Smooth muscle cell (in vitro differentiated cells): ENCODE data around the gene ANGPTL2. TPM values are rescaled to one million over a fixed set of nuclear protein-coding genes. Genes with fewer than 3 reads are reported as not detected.

Experiments
- DNase-seq: peaks from one replicate; lab custom pipeline; 2025; ENCODE audit not compliant: unreplicated experiment; lab: John Stamatoyannopoulos, UW
- H2AFZ ChIP-seq: fragments of 200-600 bp; sonication (generic); 2 replicates; pipeline ENCODE4 v1.6.0; 2016; ENCODE audit warnings: antibody characterized with exemption, low read depth, mild to moderate bottlenecking
- H3F3A ChIP-seq: fragments of 200-600 bp; sonication (generic); 2 replicates; pipeline ENCODE4 v1.6.0; 2017; ENCODE audit warnings: antibody characterized with exemption, low read depth
- H3K27ac ChIP-seq: fragments of 200-600 bp; sonication (generic); 2 replicates; pipeline ENCODE4 v1.5.1; 2016; ENCODE audit warnings: low read depth, mild to moderate bottlenecking
- H3K27me3 ChIP-seq: fragments of 200-600 bp; sonication (generic); 2 replicates; pipeline ENCODE4 v1.6.1; 2016; ENCODE audit warnings: low read depth, mild to moderate bottlenecking
- H3K36me3 ChIP-seq: fragments of 200-600 bp; sonication (generic); 2 replicates; pipeline ENCODE4 v1.5.1; 2016; ENCODE audit warnings: low read depth
- H3K4me1 ChIP-seq: fragments of 200-600 bp; sonication (generic); 2 replicates; pipeline ENCODE4 v1.5.1; 2016; ENCODE audit warnings: low read depth
- H3K4me2 ChIP-seq: fragments of 200-600 bp; sonication (generic); 2 replicates; pipeline ENCODE4 v1.6.0; 2016; ENCODE audit warnings: mild to moderate bottlenecking
- H3K4me3 ChIP-seq: fragments of 200-600 bp; sonication (generic); 2 replicates; pipeline ENCODE4 v1.5.1; 2016; ENCODE audit warnings: mild to moderate bottlenecking
- H3K79me2 ChIP-seq: fragments of 200-600 bp; sonication (generic); 2 replicates; pipeline ENCODE4 v1.6.0; 2016; ENCODE audit warnings: low read depth, mild to moderate bottlenecking
- H3K9ac ChIP-seq: fragments of 200-600 bp; sonication (generic); 2 replicates; pipeline ENCODE4 v1.6.0; 2016; ENCODE audit warnings: low read depth
- H3K9me3 ChIP-seq: fragments of 200-600 bp; sonication (generic); replicated peaks from 2 replicates; pipeline ENCODE4 v1.5.1; 2016; ENCODE audit warnings: low read depth
- H4K20me1 ChIP-seq: fragments of 200-600 bp; sonication (generic); 2 replicates; pipeline ENCODE4 v1.6.0; 2016; ENCODE audit warnings: low read depth
- WGBS: methylation state at CpG from one replicate; pipeline ENCODE4 v1.1.7; 2016; ENCODE audit warnings: low lambda C conversion rate; 5-methylcytosine and 5-hydroxymethylcytosine counted together
- polyA plus RNA-seq: library from polyadenylated mRNA; unstranded; fragments of >200 nt; fragmentation: Nextera tagmentation; extraction: Ambion mirVana; gene quantifications from 2 replicates; pipeline ENCODE4 v1.2.1, GENCODE V29; 2016
- total RNA-seq: library from RNA; depleted of rRNA; stranded (reverse); fragments of >200 nt; gene quantifications from 2 replicates; pipeline ENCODE4 v1.2.3, GENCODE V29; 2014
- TF ChIP-seq, protein P1 (sequence below): fragments of 200-600 bp; sonication (generic); IDR thresholded peaks from 2 replicates; pipeline ENCODE4 v1.5.1; 2017; ENCODE audit warnings: borderline replicate concordance, mild to moderate bottlenecking, antibody characterized with exemption; ENCODE audit not compliant: insufficient read depth, poor library complexity, severe bottlenecking

ANGPTL2 gene
- total and polyA plus RNA-seq, 2 experiments from 2014 or later: 16.1 to 18.7 TPM

DNA sequence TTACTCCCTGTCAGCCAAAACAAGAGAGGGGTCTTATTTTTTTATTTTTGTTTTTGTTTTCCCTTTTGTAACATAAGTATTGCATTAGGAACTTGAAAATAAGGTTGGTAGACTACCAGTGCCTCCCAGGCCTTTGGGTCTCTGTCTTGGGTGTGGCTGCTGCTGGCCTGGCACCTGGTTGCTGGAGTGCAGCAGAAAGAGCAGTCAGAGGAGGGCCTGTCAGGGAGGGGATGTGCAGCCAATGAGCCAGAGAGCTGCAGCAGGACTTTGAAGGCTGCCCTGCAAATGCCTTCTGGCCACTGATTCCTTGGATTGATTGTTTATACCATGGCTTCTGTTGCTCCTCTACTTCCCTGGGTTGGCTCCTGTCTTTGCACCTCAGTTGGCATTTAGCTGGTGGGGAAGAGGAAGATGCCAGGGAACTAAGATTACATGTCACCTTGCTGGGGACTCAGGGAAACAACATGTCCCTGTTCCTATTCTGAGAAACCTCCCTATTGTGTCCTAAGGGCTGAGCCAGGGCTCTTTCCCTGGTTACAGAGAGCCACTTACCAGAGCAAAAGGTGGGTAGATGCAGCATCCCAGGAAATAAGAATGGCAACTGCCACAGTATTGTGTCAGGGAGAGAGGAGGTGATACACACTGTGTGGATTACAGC is 66.6 kb downstream of the ANGPTL2 start:
- no peaks in the 10 kb centered on the region for H3K36me3 ChIP-seq
- H3K9me3 ChIP-seq: no peaks in the 10 kb centered on the region
- H3K27me3 ChIP-seq: no peaks in the 10 kb centered on the region
- H3K9ac ChIP-seq: no peak overlapping the region
- no peaks in the 10 kb centered on the region for H4K20me1 ChIP-seq
- H3K27ac ChIP-seq: no peak overlapping the region
- no peak for DNase-seq
- H3F3A ChIP-seq: peaks cover 5% of the 10 kb centered on the region
- H3K4me1 ChIP-seq: no peaks in the 10 kb centered on the region
- no peak overlapping the region for H2AFZ ChIP-seq
- TF ChIP-seq, protein P1, sequence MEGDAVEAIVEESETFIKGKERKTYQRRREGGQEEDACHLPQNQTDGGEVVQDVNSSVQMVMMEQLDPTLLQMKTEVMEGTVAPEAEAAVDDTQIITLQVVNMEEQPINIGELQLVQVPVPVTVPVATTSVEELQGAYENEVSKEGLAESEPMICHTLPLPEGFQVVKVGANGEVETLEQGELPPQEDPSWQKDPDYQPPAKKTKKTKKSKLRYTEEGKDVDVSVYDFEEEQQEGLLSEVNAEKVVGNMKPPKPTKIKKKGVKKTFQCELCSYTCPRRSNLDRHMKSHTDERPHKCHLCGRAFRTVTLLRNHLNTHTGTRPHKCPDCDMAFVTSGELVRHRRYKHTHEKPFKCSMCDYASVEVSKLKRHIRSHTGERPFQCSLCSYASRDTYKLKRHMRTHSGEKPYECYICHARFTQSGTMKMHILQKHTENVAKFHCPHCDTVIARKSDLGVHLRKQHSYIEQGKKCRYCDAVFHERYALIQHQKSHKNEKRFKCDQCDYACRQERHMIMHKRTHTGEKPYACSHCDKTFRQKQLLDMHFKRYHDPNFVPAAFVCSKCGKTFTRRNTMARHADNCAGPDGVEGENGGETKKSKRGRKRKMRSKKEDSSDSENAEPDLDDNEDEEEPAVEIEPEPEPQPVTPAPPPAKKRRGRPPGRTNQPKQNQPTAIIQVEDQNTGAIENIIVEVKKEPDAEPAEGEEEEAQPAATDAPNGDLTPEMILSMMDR: no peak
- no peaks in the 10 kb centered on the region for H3K79me2 ChIP-seq
- no peak overlapping the region for H3K4me2 ChIP-seq
- no peak overlapping the region for H3K4me3 ChIP-seq

DNA sequence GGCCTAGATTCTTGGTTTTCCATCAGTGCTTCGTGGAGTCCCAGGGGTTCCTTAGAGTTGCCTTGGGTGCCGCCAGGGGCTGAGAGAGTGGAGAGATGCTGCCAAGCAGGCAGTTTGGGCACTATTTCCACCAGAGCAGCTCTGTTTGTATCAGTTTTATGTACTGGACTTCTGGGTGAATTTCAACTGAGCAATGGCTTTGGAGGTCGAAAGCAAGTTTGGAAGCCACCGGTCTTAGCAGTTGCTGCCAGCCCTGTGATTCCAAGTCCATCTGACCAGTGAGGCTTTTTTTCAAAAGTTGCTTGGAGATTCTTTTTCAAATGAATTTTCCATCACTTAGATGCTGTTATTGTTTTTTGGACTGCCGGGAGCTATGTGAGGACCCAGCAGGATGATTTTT is 68.5 kb downstream of the ANGPTL2 start:
- Histone ChIP-seq H3K36me3 (no peaks in the 10 kb centered on the region), H3K4me1 (no peaks in the 10 kb centered on the region), H3K4me2 (no peak overlapping the region), H3K4me3 (no peak overlapping the region), H3F3A (peaks cover 5% of the 10 kb centered on the region), H3K79me2 (no peaks in the 10 kb centered on the region), H2AFZ (no peak overlapping the region), H3K27ac (no peak overlapping the region), H3K9ac (no peak overlapping the region), H3K9me3 (no peaks in the 10 kb centered on the region), H4K20me1 (no peaks in the 10 kb centered on the region), H3K27me3 (no peaks in the 10 kb centered on the region)
- 90% methylated on average over 5 of the region's 5 CpGs for WGBS
- no peak for DNase-seq
- TF ChIP-seq, protein P1: no peak

DNA sequence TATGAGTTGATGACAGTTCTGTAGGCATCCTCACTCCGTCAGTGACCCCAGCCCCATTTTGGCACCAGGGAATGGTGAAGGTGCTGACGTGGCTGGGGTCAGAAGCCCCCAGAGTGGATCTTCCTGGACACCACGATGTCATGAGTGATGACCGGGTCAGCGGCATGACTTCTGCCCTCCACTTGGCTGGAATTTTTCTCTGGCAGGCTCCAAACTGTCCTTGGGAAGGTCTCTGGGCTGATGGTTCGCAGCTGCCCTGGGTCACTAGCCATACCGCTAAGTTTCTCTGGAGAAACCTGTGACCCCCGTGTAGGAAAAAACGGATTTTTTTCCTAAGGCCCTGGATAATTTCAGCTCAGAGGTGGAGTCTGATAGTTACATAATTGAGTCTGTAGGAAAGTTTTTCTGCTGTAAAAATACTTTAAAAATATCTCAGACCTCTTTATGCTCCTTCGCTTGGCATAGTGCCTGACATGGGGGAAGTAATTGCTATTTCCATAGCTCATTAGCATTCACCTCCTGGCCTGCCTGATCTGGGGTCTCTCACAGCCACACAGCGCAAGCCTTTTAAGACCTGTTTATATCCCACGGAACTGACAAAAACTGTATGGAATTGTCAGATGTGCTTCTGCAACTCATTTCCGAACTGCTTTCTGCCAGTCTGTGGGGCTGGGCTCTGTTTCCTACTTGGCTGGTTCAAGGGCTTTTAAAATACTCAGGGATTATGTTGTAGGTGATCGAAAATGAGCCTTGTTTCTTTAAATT is 69.2 kb downstream of the ANGPTL2 start:
- TF ChIP-seq, protein P1: no peak
- WGBS: 85% methylated on average over 14 of the region's 14 CpGs

More for the DNA sequence above, 69.2 kb downstream of the ANGPTL2 start:
- Histone ChIP-seq H2AFZ (no peak overlapping the region), H3K36me3 (no peaks in the 10 kb centered on the region), H3K4me3 (no peak overlapping the region), H3F3A (peaks cover 5% of the 10 kb centered on the region), H3K9ac (no peak overlapping the region), H3K9me3 (no peaks in the 10 kb centered on the region), H4K20me1 (no peaks in the 10 kb centered on the region), H3K27me3 (no peaks in the 10 kb centered on the region), H3K4me2 (no peak overlapping the region), H3K79me2 (no peaks in the 10 kb centered on the region), H3K27ac (no peak overlapping the region), H3K4me1 (no peaks in the 10 kb centered on the region)
- no peak for DNase-seq
